Measurements from ENCODE around the gene LCA5L. TPM values are rescaled to one million over a fixed set of nuclear protein-coding genes. Genes with fewer than 3 reads are reported as not detected.

The LCA5L gene
- total RNA-seq, 1 experiment from 2014 or later = 2.8 TPM

GRCh38 chr21:39461419-39461818 lies 15.8 kb upstream of the LCA5L start:
- ChIA-PET CTCF (interaction anchor here (1.1 kb wide), 1 partner anchor 163 kb away, joined by 4 read pairs; no protein-coding TSS in a partner anchor), POLR2A (interaction anchor here (0.7 to 1.1 kb wide), 3 partner anchors 10 to 531 kb away, joined by 3 to 4 read pairs (median 3); no protein-coding TSS in a partner anchor)
- Mint-ChIP-seq H3K4me1 (ENCODE audit: insufficient read depth, unreplicated experiment) (peaks cover 5% of the 10 kb centered on the region), H3K36me3 (ENCODE audit: insufficient read depth, unreplicated experiment) (no peaks in the 10 kb centered on the region), H3K4me3 (ENCODE audit: unreplicated experiment) (no peak overlapping the region), H3K27me3 (ENCODE audit: insufficient read depth, unreplicated experiment) (no peaks in the 10 kb centered on the region), H3K9me3 (ENCODE audit: unreplicated experiment) (no peaks in the 10 kb centered on the region), H3K27ac (ENCODE audit: low read depth, unreplicated experiment) (no peak overlapping the region)
- BruUV-seq (replicated peaks) = no TSS peak
- TF ChIP-seq, protein P1, sequence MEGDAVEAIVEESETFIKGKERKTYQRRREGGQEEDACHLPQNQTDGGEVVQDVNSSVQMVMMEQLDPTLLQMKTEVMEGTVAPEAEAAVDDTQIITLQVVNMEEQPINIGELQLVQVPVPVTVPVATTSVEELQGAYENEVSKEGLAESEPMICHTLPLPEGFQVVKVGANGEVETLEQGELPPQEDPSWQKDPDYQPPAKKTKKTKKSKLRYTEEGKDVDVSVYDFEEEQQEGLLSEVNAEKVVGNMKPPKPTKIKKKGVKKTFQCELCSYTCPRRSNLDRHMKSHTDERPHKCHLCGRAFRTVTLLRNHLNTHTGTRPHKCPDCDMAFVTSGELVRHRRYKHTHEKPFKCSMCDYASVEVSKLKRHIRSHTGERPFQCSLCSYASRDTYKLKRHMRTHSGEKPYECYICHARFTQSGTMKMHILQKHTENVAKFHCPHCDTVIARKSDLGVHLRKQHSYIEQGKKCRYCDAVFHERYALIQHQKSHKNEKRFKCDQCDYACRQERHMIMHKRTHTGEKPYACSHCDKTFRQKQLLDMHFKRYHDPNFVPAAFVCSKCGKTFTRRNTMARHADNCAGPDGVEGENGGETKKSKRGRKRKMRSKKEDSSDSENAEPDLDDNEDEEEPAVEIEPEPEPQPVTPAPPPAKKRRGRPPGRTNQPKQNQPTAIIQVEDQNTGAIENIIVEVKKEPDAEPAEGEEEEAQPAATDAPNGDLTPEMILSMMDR (IDR thresholded peaks at IDR 0.05; ENCODE audit: unreplicated experiment) = no peak
- intact Hi-C loops (cut with micrococcal nuclease) = no loop called here
- DNase-seq (ENCODE audit: unreplicated experiment) = no peak

DNA sequence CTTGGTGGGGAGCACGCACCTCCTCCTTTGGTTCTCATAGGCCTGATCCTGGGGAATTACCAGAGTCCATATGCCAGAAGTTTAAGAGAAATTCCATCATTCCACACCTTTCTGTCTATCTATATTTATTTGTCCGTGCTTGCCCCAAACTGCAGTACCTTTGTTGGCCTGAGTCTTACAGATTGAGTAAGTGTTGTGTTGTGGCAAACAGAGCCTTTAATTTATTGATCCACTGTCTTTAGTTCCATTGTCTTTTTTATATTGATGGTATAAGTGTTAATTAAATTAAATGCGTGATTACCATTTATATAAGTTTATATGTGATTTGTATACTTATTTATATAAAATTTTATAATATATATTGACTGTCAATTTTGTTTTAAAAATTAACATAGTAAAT lies 11.1 kb upstream of the LCA5L start:
- Mint-ChIP-seq H3K9me3 (ENCODE audit: unreplicated experiment) (no peaks in the 10 kb centered on the region), H3K27ac (ENCODE audit: low read depth, unreplicated experiment) (no peak overlapping the region), H3K27me3 (ENCODE audit: insufficient read depth, unreplicated experiment) (no peaks in the 10 kb centered on the region), H3K4me1 (ENCODE audit: insufficient read depth, unreplicated experiment) (peaks cover 17% of the 10 kb centered on the region), H3K36me3 (ENCODE audit: insufficient read depth, unreplicated experiment) (no peaks in the 10 kb centered on the region), H3K4me3 (ENCODE audit: unreplicated experiment) (no peak overlapping the region)
- intact Hi-C loops (cut with micrococcal nuclease) = no loop called here
- ChIA-PET POLR2A (no interaction called here), CTCF (no interaction called here)
- TF ChIP-seq, protein P1 (IDR thresholded peaks at IDR 0.05; ENCODE audit: unreplicated experiment) = peak; percentile 17
- DNase-seq (ENCODE audit: unreplicated experiment) = no peak
- no TSS peak for BruUV-seq (replicated peaks)

GRCh38 chr21:39454949-39455668 lies 9.5 kb upstream of the LCA5L start:
- no peak overlapping the region for H3K4me3 Mint-ChIP-seq (ENCODE audit: unreplicated experiment)
- no peaks in the 10 kb centered on the region for H3K9me3 Mint-ChIP-seq (ENCODE audit: unreplicated experiment)
- TF ChIP-seq, protein P1 (IDR thresholded peaks at IDR 0.05; ENCODE audit: unreplicated experiment) = no peak
- ChIA-PET POLR2A (interaction anchor here (0.5 kb wide), 1 partner anchor 14 kb away, joined by 4 read pairs; no protein-coding TSS in a partner anchor), CTCF (interaction anchor here (0.5 to 1.4 kb wide), 5 partner anchors 13 to 325 kb away, joined by 3 to 5 read pairs (median 3); no protein-coding TSS in a partner anchor)
- no peaks in the 10 kb centered on the region for H3K27me3 Mint-ChIP-seq (ENCODE audit: insufficient read depth, unreplicated experiment)
- peaks cover 16% of the 10 kb centered on the region for H3K4me1 Mint-ChIP-seq (ENCODE audit: insufficient read depth, unreplicated experiment)
- H3K36me3 Mint-ChIP-seq (ENCODE audit: insufficient read depth, unreplicated experiment) = no peaks in the 10 kb centered on the region
- no peak overlapping the region for H3K27ac Mint-ChIP-seq (ENCODE audit: low read depth, unreplicated experiment)
- DNase-seq (ENCODE audit: unreplicated experiment) = no peak
- no TSS peak for BruUV-seq (replicated peaks)
- intact Hi-C loops (cut with micrococcal nuclease) = no loop called here

GRCh38 chr21:39453571-39454179 lies 8.1 kb upstream of the LCA5L start:
- H3K27me3 Mint-ChIP-seq (ENCODE audit: insufficient read depth, unreplicated experiment) = no peaks in the 10 kb centered on the region
- TF ChIP-seq, protein P1 (IDR thresholded peaks at IDR 0.05; ENCODE audit: unreplicated experiment) = no peak
- H3K36me3 Mint-ChIP-seq (ENCODE audit: insufficient read depth, unreplicated experiment) = no peaks in the 10 kb centered on the region
- H3K4me3 Mint-ChIP-seq (ENCODE audit: unreplicated experiment) = no peak overlapping the region
- H3K9me3 Mint-ChIP-seq (ENCODE audit: unreplicated experiment) = no peaks in the 10 kb centered on the region
- no peak overlapping the region for H3K27ac Mint-ChIP-seq (ENCODE audit: low read depth, unreplicated experiment)
- CTCF ChIA-PET = interaction anchor here (0.6 to 1.2 kb wide), 2 partner anchors 12 to 248 kb away, joined by 3 read pairs; no protein-coding TSS in a partner anchor
- peaks cover 12% of the 10 kb centered on the region for H3K4me1 Mint-ChIP-seq (ENCODE audit: insufficient read depth, unreplicated experiment)
- intact Hi-C loops (cut with micrococcal nuclease) = no loop called here
- POLR2A ChIA-PET = no interaction called here
- no TSS peak for BruUV-seq (replicated peaks)
- no peak for DNase-seq (ENCODE audit: unreplicated experiment)
